ENCODE measurements around the gene JAM3. TPM values are rescaled to one million over a fixed set of nuclear protein-coding genes. Genes with fewer than 3 reads are reported as not detected.

The JAM3 gene
- 10 to 100 TPM; 49.6 to 58.6 (median 55.2) TPM for total RNA-seq (2021; fragmentation: NEBNext Ultra II Directional; extraction: Animal tissue kit (Norgen Biotek cat#: 25700))
- long read RNA-seq, transcript JAM3-201 (9 exons, 3,912 nt), result major isoform, 38 of 52 reads
- long read RNA-seq, partial matches to known transcripts, result 2 of 52 reads
- long read RNA-seq, other reads (novel, unspliced or antisense), result 11 of 52 reads

DNA sequence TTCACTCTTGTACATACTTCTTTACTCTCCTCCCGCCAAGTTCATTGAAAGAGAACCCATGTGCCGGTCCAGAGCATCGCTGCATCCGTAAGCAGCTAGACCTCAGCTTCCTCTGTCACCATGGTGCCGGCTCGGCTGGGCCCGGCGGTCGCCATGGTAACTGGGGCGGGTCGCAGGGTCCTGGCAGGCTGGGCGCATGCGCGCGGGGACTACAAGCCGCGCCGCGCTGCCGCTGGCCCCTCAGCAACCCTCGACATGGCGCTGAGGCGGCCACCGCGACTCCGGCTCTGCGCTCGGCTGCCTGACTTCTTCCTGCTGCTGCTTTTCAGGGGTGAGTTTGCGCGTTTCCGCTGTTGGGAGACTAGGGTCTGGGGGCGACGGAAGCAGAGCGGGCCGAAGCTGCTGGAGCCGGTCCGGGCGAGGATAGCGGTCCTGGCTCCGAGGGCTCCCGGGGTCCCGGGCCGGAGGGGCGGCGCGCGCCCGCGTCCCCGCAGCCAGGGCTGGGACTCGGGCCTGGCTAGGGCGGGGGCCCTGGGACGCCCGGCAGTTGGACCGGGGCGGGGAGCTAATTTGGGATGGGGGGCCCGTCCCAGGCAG, at the start of gene JAM3:
TSS of gene JAM3 (plus strand) at position 244 of the 597 bp plus-strand sequence. CDS start at position 256, 12 bp downstream.
- peak within 1 kb of the TSS; percentile 91 for H3K27ac Mint-ChIP-seq
- peaks cover 22% of the 10 kb centered on the region for H3K4me1 Mint-ChIP-seq (ENCODE audit: low read depth)
- H3K36me3 Mint-ChIP-seq (ENCODE audit: low read depth), result no peaks in the 10 kb centered on the region
- DNase-seq, result peak; percentile 93
- peaks cover 15% of the 10 kb centered on the region for H3K27me3 Mint-ChIP-seq (ENCODE audit: insufficient read depth)
- TF ChIP-seq, protein P1, sequence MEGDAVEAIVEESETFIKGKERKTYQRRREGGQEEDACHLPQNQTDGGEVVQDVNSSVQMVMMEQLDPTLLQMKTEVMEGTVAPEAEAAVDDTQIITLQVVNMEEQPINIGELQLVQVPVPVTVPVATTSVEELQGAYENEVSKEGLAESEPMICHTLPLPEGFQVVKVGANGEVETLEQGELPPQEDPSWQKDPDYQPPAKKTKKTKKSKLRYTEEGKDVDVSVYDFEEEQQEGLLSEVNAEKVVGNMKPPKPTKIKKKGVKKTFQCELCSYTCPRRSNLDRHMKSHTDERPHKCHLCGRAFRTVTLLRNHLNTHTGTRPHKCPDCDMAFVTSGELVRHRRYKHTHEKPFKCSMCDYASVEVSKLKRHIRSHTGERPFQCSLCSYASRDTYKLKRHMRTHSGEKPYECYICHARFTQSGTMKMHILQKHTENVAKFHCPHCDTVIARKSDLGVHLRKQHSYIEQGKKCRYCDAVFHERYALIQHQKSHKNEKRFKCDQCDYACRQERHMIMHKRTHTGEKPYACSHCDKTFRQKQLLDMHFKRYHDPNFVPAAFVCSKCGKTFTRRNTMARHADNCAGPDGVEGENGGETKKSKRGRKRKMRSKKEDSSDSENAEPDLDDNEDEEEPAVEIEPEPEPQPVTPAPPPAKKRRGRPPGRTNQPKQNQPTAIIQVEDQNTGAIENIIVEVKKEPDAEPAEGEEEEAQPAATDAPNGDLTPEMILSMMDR (IDR thresholded peaks at IDR 0.05), result no peak
- no peaks in the 10 kb centered on the region for H3K9me3 Mint-ChIP-seq
- H3K4me3 Mint-ChIP-seq, result peak within 1 kb of the TSS; percentile 96

DNA sequence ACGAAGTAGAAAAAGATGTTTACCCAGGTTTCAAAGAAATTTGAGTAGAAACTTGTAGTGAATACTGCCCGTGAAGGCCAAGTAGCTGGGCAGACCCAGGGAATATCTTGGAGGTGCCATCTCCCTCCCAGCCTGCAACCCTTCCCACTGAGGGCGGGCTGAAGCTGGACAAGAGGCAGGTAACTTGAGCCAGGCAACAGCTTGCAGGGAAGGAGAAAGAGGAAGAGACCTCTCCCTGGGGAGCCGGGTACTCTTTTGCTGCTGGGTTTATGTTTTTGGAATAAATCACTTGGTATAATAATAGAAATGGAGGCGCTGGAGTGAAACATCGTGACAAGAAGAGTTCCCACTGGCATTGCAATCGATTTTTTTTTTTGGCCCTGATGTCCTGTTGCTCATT, 49.4 kb upstream of the JAM3 start:
- Mint-ChIP-seq H3K9me3 (no peaks in the 10 kb centered on the region), H3K27ac (no peak overlapping the region), H3K36me3 (ENCODE audit: low read depth) (no peaks in the 10 kb centered on the region), H3K27me3 (ENCODE audit: insufficient read depth) (peaks cover 45% of the 10 kb centered on the region), H3K4me1 (ENCODE audit: low read depth) (peaks cover 12% of the 10 kb centered on the region), H3K4me3 (no peak overlapping the region)
- TF ChIP-seq, protein P1 (IDR thresholded peaks at IDR 0.05), result no peak
- DNase-seq, result no peak

DNA sequence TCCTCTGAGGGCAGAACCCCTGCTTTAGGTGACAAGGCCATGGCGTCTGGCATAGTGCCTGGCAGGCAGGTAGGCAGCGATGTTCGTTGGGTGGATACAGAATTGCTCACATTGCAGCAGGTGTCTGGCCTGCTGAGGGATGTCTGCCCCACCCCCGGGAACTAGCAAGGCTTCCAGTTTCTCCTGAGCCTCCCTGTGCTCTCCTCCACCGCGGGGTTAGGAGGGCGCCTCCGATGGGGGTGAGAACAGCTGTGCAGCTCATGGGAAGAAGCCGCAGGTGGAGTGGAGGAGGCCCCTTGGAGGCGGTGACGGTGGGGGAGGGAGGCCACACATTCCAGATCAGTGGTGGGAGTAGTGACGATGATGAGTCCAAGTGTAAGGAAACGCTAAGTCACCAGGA, 48.3 kb upstream of the JAM3 start:
- Mint-ChIP-seq H3K4me3 (no peak overlapping the region), H3K27me3 (ENCODE audit: insufficient read depth) (peaks cover 37% of the 10 kb centered on the region), H3K27ac (no peak overlapping the region), H3K36me3 (ENCODE audit: low read depth) (no peaks in the 10 kb centered on the region), H3K4me1 (ENCODE audit: low read depth) (peaks cover 18% of the 10 kb centered on the region), H3K9me3 (no peaks in the 10 kb centered on the region)
- no peak for DNase-seq
- TF ChIP-seq, protein P1 (IDR thresholded peaks at IDR 0.05), result no peak

DNA sequence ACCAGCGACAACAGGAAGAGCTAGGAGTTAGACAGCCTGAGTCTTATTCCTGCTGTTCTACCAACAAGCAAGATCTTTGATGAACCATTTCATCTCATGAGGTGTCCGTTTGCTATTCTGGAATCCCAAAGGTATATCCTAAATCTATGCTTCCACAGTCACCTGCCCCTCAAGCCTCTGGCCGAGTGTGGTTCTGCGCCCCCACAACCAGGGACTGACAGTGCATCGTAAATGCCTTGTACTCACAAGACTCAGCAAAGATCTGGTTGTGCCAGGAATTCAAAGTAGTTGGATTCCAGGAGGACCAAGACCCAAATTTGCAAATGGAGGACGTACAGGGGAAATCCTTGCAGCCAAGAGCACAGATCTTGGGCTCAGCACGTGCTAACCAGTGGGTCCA, 47.5 kb upstream of the JAM3 start:
- TF ChIP-seq, protein P1 (IDR thresholded peaks at IDR 0.05), result no peak
- no peaks in the 10 kb centered on the region for H3K9me3 Mint-ChIP-seq
- no peak overlapping the region for H3K4me3 Mint-ChIP-seq
- H3K36me3 Mint-ChIP-seq (ENCODE audit: low read depth), result no peaks in the 10 kb centered on the region
- DNase-seq, result no peak
- no peak overlapping the region for H3K27ac Mint-ChIP-seq
- H3K27me3 Mint-ChIP-seq (ENCODE audit: insufficient read depth), result peaks cover 34% of the 10 kb centered on the region
- peaks cover 18% of the 10 kb centered on the region for H3K4me1 Mint-ChIP-seq (ENCODE audit: low read depth)

DNA sequence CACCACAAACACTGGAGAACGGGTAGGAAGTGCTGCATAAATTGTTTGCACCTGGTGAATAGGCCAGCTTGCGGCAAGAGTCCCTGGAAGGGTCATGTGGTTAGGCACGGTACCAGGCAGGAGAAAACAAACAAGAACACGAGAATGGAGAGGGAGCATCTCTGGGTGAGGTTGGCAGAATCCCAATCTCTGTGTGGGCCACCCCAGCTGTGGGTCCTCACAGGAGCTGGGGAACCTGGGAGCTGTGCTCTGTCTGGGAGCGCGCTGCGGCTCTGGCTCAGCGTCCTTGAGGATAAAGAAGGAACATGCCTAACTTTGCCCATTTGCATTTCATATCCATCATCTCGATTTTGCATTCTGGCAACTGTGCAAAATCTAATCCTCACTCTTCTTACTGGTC, 46.1 kb upstream of the JAM3 start:
- Mint-ChIP-seq H3K4me3 (no peak overlapping the region), H3K36me3 (ENCODE audit: low read depth) (no peaks in the 10 kb centered on the region), H3K4me1 (ENCODE audit: low read depth) (peaks cover 18% of the 10 kb centered on the region), H3K27me3 (ENCODE audit: insufficient read depth) (peaks cover 27% of the 10 kb centered on the region), H3K9me3 (no peaks in the 10 kb centered on the region), H3K27ac (no peak overlapping the region)
- DNase-seq, result no peak
- TF ChIP-seq, protein P1 (IDR thresholded peaks at IDR 0.05), result no peak
